ENCODE data around the gene LRATD1.

DNA sequence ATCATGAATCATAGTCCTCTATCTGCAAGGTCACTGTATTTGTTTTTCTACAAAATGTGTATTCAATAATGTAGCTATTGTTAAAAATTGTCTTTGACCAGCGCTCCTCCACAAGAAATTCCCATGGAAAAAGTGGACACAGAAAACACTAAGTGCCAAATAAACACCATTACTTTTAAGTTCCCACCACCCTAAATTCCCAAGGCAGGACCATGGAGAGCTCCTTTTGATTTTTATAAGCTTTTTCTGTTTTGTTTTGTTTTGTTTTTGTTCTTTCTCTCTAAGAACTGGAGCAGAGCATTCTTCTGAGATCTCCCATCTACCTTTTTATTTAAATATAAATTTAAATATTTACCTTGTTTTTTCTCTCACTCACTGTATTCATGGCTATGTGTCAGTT is 44.5 kb downstream of the LRATD1 start:
- no peak for TF ChIP-seq EZH2phosphoT487 (IDR thresholded peaks at IDR 0.05; ENCODE audit: borderline replicate concordance)
- TF ChIP-seq, protein P1, sequence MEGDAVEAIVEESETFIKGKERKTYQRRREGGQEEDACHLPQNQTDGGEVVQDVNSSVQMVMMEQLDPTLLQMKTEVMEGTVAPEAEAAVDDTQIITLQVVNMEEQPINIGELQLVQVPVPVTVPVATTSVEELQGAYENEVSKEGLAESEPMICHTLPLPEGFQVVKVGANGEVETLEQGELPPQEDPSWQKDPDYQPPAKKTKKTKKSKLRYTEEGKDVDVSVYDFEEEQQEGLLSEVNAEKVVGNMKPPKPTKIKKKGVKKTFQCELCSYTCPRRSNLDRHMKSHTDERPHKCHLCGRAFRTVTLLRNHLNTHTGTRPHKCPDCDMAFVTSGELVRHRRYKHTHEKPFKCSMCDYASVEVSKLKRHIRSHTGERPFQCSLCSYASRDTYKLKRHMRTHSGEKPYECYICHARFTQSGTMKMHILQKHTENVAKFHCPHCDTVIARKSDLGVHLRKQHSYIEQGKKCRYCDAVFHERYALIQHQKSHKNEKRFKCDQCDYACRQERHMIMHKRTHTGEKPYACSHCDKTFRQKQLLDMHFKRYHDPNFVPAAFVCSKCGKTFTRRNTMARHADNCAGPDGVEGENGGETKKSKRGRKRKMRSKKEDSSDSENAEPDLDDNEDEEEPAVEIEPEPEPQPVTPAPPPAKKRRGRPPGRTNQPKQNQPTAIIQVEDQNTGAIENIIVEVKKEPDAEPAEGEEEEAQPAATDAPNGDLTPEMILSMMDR (conservative IDR thresholded peaks at IDR 0.05; ENCODE audit: low read length) = no peak

All from Loucy (cell line).